Ovary (tissue), 9 donors: ENCODE measurements around the gene CTNNBL1. TPM values are rescaled to one million over a fixed set of nuclear protein-coding genes. Genes with fewer than 3 reads are reported as not detected.

ENCODE experiments used
- DNase-seq, 5 donors: peaks; one replicate each; pipeline ENCODE4 v3.0.0-alpha.2; 2019 to 2020
- H3K27ac ChIP-seq, 2 donors: fragments of 200-600 bp; one replicate each; pipeline versions ENCODE4 v1.5.1 to v1.8.0; 2019 to 2022
- H3K27me3 ChIP-seq: fragments of 200-600 bp; one replicate; pipeline ENCODE4 v1.8.0; 2022
- H3K36me3 ChIP-seq: fragments of 200-600 bp; sonication (generic); one replicate; pipeline ENCODE4 v1.5.1; 2019
- H3K4me1 ChIP-seq: one replicate; pipeline ENCODE4 v1.8.1; 2013; ENCODE audit warnings: mild to moderate bottlenecking, moderate library complexity; ENCODE audit not compliant: insufficient read depth
- H3K4me3 ChIP-seq: fragments of 200-600 bp; sonication (generic); one replicate; pipeline ENCODE4 v1.5.1; 2017
- H3K9me3 ChIP-seq, 2 donors: fragments of 200-600 bp in 1 of 2; sonication (generic) in 1 of 2; one replicate each; pipeline versions ENCODE4 v1.5.1 to v1.8.1; 2013 to 2019; ENCODE audit warnings: mild to moderate bottlenecking in 1 of 2, moderate library complexity in 1 of 2
- EP300 ChIP-seq: sonication (generic); formaldehyde crosslinking; IDR thresholded peaks from one replicate; pipeline ENCODE4 v1.6.1; 2017; ENCODE audit warnings: antibody characterized with exemption
- POLR2A ChIP-seq: fragments of 450-650 bp; IDR thresholded peaks from one replicate; pipeline ENCODE4 v1.6.1; 2017; ENCODE audit warnings: antibody characterized with exemption, mild to moderate bottlenecking, moderate library complexity
- WGBS, 3 donors: extraction: QIAGEN DNeasy Blood & Tissue Kit in 1 of 3; methylation state at CpG; one replicate each; pipeline versions ENCODE4 v1.1.5 to v1.1.7; 2013 to 2017; 5-methylcytosine and 5-hydroxymethylcytosine counted together
- intact Hi-C, 4 donors: fragments of 100-400 bp; cut with DNase I; formaldehyde crosslinking; loops; one replicate each; pipeline versions ENCODE4 v1.11.0 to v1.15.1; 2022 to 2023
- polyA plus RNA-seq, 2 donors: library from polyadenylated mRNA; stranded (reverse); fragments of 200-250 nt in 1 of 2; fragments of 350-450 nt in 1 of 2; fragmentation: Illumina TruSeq in 1 of 2; extraction: RNeasy Lipid Tissue Mini Kit (QIAGEN cat#74804) in 1 of 2; gene quantifications; one replicate each; pipeline ENCODE4 v1.2.3, GENCODE V29; 2013 to 2014
- total RNA-seq, 7 donors: library from RNA; depleted of rRNA in 2 of 7; stranded (reverse); fragments of >200 nt in 2 of 7; fragmentation: NEBNext Ultra II Directional in 3 of 7; extraction: Animal tissue kit (Norgen Biotek cat#: 25700) in 3 of 7; gene quantifications; one replicate each; pipeline versions ENCODE4 v1.1.0 to v1.2.4, GENCODE V29; 2016 to 2023
- TF ChIP-seq, protein P1 (sequence below), 3 donors: fragments of 450-650 bp in 2 of 3; fragments of 200-600 bp in 1 of 3; IDR thresholded peaks; one replicate each; pipeline versions ENCODE4 v1.5.1 to v1.8.0; 2016 to 2022; ENCODE audit warnings: antibody characterized with exemption in 3 of 3, mild to moderate bottlenecking in 1 of 3
- donor health status: DM: no; HTN: no; CAD: no; lungs with moderate emphysema.
- donor health status: DM: no; HTN: no; CAD: no.
- donor health status: Bipolar disorder and iron deficiency.
- donor health status: DM: yes; HTN: yes; CAD: no.
- donor health status: DM: no; HTN: no; CAD: no.
- donor health status: DM: yes; HTN: yes; CAD: no.

Gene CTNNBL1
- total and polyA plus RNA-seq, 9 donors, result 17.3 to 58.7 (median 42.3) TPM

DNA sequence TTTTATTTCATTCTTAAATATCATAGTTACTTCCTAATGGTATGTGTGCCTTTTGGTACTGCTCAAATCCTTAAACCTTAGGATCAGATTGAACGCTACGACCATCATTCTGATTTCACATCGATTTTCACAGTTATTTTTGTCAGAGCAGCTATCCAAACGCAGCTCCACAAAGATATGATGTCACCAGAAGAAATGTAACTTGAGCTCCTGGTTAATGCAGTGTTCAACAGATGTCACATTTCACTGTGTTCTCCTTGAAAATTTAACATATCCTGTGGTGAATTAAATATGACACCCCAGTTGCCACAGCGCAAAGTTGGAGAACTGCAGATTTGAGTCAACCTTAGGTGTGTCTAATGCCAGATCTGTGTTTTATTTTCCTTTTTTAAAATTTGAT is 81.4 kb downstream of the CTNNBL1 start:
- 92 to 95% (median 94%) methylated on average over 5 of the region's 5 CpGs for WGBS, 3 donors
- no peaks in the 10 kb centered on the region for H3K36me3 ChIP-seq
- intact Hi-C loops, result no loop called here

GRCh38 chr20:37776049-37776448 is 82.2 kb downstream of the CTNNBL1 start:
- Histone ChIP-seq H3K4me1 (no peaks in the 10 kb centered on the region), H3K4me3 (no peak overlapping the region), H3K27me3 (no peaks in the 10 kb centered on the region), H3K9me3 (no peaks in the 10 kb centered on the region), H3K36me3 (no peaks in the 10 kb centered on the region), H3K27ac (no peak overlapping the region)
- TF ChIP-seq, protein P1, sequence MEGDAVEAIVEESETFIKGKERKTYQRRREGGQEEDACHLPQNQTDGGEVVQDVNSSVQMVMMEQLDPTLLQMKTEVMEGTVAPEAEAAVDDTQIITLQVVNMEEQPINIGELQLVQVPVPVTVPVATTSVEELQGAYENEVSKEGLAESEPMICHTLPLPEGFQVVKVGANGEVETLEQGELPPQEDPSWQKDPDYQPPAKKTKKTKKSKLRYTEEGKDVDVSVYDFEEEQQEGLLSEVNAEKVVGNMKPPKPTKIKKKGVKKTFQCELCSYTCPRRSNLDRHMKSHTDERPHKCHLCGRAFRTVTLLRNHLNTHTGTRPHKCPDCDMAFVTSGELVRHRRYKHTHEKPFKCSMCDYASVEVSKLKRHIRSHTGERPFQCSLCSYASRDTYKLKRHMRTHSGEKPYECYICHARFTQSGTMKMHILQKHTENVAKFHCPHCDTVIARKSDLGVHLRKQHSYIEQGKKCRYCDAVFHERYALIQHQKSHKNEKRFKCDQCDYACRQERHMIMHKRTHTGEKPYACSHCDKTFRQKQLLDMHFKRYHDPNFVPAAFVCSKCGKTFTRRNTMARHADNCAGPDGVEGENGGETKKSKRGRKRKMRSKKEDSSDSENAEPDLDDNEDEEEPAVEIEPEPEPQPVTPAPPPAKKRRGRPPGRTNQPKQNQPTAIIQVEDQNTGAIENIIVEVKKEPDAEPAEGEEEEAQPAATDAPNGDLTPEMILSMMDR (IDR thresholded peaks at IDR 0.05), result no peak
- no peak for TF ChIP-seq EP300
- no peak for TF ChIP-seq POLR2A
- intact Hi-C loops, result no loop called here
- no peak for DNase-seq
- WGBS, 3 donors, result 91% methylated on average over 5 of the region's 5 CpGs

More for the DNA sequence above, 81.4 kb downstream of the CTNNBL1 start:
- Histone ChIP-seq H3K4me3 (no peak overlapping the region), H3K9me3 (no peaks in the 10 kb centered on the region), H3K27ac (no peak overlapping the region), H3K4me1 (no peaks in the 10 kb centered on the region), H3K27me3 (no peaks in the 10 kb centered on the region)
- no peak for DNase-seq
- TF ChIP-seq EP300 (no peak), POLR2A (no peak)
- TF ChIP-seq, protein P1 (IDR thresholded peaks at IDR 0.05), result no peak

GRCh38 chr20:37776526-37776925 is 82.7 kb downstream of the CTNNBL1 start:
- Histone ChIP-seq H3K9me3 (no peaks in the 10 kb centered on the region), H3K27ac (no peak overlapping the region), H3K36me3 (no peaks in the 10 kb centered on the region), H3K4me1 (no peaks in the 10 kb centered on the region), H3K4me3 (no peak overlapping the region), H3K27me3 (no peaks in the 10 kb centered on the region)
- TF ChIP-seq EP300 (no peak), POLR2A (no peak)
- TF ChIP-seq, protein P1 (IDR thresholded peaks at IDR 0.05), result no peak
- intact Hi-C loops, result no loop called here
- no peak for DNase-seq
- WGBS, 3 donors, result 91 to 94% (median 92%) methylated on average over 3 of the region's 3 CpGs

DNA sequence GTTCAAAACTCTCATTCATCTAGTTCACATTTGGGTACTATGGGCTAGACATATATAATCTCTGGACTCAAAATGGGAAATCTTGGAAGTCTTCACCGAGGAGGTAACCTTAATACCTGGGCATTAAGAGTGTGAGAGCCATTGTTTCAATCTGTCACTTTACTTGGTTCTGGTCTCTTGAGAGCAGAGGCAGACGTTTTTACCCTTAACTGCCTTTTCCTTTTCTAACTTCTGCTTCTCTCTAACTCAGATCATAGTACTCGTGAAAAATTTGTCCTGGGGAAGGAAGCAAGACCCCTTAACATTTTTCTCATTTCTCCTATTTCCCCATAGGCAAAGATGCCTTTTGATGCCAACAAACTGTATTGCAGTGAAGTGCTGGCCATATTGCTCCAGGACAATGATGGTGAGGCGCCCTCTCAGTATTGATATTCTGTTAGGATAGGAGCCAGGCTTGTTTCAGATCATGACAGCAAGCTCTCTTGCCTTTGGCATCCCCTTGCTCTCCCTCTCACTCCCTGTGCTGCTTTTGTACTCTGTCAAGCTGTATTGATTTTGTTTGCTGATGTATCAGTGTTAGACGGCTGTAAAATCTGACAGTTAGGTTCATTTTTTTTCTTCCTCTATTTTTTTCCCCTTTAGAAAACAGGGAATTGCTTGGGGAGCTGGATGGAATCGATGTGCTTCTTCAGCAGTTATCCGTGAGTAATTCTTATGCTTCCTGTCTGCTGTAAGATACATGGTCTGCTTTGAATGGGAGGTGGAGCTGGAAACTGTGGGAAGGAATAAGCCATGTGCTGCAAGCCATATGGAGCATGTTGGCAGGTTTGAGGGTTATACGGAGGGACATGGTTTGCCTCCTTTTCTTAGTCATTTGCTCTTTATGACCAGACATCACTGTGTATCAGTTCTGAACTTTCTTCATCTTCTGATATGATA is 83.5 kb downstream of the CTNNBL1 start:
- no peaks in the 10 kb centered on the region for H3K9me3 ChIP-seq
- no peaks in the 10 kb centered on the region for H3K36me3 ChIP-seq
- H3K4me3 ChIP-seq, result no peak overlapping the region
- no peaks in the 10 kb centered on the region for H3K4me1 ChIP-seq
- intact Hi-C loops, result no loop called here
- H3K27me3 ChIP-seq, result no peaks in the 10 kb centered on the region
- WGBS, 3 donors, result 85 to 87% (median 86%) methylated on average over 8 of the region's 8 CpGs
- H3K27ac ChIP-seq, result no peak overlapping the region
- TF ChIP-seq EP300 (no peak), POLR2A (no peak)
- TF ChIP-seq, protein P1 (IDR thresholded peaks at IDR 0.05), result no peak
- DNase-seq, result no peak
